SH-SY5Y (cell line): Measurements from ENCODE around the gene CYBB.

ENCODE experiments used
- GATA2 ChIP-seq: IDR thresholded peaks from 2 replicates; pipeline ENCODE4 v1.6.1; 2011; ENCODE audit warnings: mild to moderate bottlenecking, low read depth, low read length
- GATA3 ChIP-seq: IDR thresholded peaks from 2 replicates; pipeline ENCODE4 v1.6.1; 2011; ENCODE audit warnings: low read depth, mild to moderate bottlenecking, low read length, moderate library complexity

DNA sequence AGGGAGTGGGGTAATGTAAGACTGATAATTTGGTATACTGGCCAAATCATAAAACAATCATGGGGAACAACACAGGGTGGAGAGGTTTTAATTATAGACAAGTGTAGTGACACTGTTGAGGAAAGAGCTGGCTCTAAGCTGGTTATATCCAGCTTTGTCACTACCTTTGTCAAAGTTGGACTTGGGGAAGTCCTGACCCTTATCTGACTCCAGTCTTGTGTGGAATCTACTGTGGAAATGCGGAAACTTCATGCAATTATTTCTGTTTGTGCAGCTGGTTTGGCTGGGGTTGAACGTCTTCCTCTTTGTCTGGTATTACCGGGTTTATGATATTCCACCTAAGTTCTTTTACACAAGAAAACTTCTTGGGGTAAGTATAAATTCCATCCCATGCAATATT lies 2.0 kb downstream of the CYBB start:
- no peak for TF ChIP-seq GATA3
- TF ChIP-seq GATA2 = no peak
